ENCODE measurements around the gene BAHCC1. TPM values are rescaled to one million over a fixed set of nuclear protein-coding genes. Genes with fewer than 3 reads are reported as not detected.

Gene BAHCC1
- total RNA-seq, 1 donor from 2014 or later = 61.3 TPM

DNA sequence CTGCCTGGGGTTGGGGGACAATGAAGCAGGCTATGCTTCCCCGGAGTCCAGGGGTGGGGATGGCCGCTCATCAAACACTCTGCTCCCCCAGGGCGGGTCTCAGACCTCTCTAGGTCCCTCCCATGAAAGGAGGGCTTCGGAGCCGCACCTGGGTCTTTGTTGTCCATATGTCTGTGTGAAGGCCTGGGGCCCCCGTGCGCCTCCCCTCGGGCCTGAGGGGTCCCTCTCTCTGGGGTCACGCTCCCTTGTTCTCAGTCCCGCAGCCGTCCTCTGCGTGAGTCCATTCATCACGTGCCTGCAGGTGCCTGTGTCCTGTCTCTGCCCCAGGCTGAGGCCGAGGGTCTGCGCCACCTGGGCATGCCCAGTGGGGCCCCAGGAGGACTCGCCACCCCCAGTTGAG is 15.6 kb downstream of the BAHCC1 start:
- TF ChIP-seq, protein P1, sequence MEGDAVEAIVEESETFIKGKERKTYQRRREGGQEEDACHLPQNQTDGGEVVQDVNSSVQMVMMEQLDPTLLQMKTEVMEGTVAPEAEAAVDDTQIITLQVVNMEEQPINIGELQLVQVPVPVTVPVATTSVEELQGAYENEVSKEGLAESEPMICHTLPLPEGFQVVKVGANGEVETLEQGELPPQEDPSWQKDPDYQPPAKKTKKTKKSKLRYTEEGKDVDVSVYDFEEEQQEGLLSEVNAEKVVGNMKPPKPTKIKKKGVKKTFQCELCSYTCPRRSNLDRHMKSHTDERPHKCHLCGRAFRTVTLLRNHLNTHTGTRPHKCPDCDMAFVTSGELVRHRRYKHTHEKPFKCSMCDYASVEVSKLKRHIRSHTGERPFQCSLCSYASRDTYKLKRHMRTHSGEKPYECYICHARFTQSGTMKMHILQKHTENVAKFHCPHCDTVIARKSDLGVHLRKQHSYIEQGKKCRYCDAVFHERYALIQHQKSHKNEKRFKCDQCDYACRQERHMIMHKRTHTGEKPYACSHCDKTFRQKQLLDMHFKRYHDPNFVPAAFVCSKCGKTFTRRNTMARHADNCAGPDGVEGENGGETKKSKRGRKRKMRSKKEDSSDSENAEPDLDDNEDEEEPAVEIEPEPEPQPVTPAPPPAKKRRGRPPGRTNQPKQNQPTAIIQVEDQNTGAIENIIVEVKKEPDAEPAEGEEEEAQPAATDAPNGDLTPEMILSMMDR (conservative IDR thresholded peaks at IDR 0.05) = no peak
- Mint-ChIP-seq H3K27ac (ENCODE audit: unreplicated experiment) (no peak overlapping the region), H3K4me1 (peaks cover 23% of the 10 kb centered on the region), H3K27me3 (ENCODE audit: low read depth) (no peaks in the 10 kb centered on the region), H3K9me3 (no peaks in the 10 kb centered on the region), H3K4me3 (no peak overlapping the region), H3K36me3 (ENCODE audit: low read depth) (no peaks in the 10 kb centered on the region)
- no peak for DNase-seq (ENCODE audit: low read depth, low spot score)

- Mint-ChIP-seq H3K4me1 (peaks cover 26% of the 10 kb centered on the region), H3K36me3 (ENCODE audit: low read depth) (no peaks in the 10 kb centered on the region), H3K9me3 (no peaks in the 10 kb centered on the region), H3K27ac (ENCODE audit: unreplicated experiment) (no peak overlapping the region), H3K27me3 (ENCODE audit: low read depth) (no peaks in the 10 kb centered on the region), H3K4me3 (no peak overlapping the region)
- no peak for DNase-seq (ENCODE audit: low read depth, low spot score)
- TF ChIP-seq, protein P1 (conservative IDR thresholded peaks at IDR 0.05) = no peak
These were observed 16.0 kb downstream of the BAHCC1 start for GRCh38 chr17:81411305-81411704.

- TF ChIP-seq, protein P1 (conservative IDR thresholded peaks at IDR 0.05) = no peak
- H3K27ac Mint-ChIP-seq (ENCODE audit: unreplicated experiment) = no peak overlapping the region
- no peak for DNase-seq (ENCODE audit: low read depth, low spot score)
These were observed 17.3 kb downstream of the BAHCC1 start for GRCh38 chr17:81412490-81413093.

DNA sequence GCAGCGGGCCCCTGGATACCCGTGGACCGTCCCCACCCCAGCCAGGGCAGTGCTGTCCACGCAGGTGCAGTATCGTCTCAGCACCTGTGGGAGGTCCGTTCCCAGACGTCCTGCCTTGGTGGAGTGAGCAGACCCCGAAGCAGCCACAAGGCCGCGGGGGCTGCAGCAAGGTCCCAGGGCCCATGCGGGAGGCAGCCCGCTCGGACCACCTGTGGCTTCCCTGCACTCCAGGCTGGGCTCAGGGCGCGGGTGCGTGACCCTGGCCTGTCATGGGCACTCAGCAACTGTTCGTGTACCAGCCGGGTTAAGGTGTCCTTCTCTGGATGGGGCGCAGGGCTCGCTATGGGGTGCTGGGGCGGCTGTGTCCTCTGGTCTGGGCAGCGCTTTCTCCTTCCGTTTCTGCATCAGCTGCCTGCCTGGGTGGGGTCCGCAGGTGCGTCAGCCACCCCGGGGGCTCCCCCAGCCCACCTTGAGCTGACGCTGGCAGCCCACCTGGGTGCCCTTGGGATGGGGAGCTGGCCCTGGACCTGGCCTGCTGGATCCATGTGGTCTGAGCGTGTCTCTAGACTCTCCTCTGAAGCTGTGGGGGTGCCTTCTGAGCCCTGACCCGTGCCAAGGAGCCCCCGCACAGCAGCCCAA is 18.4 kb downstream of the BAHCC1 start:
- Mint-ChIP-seq H3K4me1 (peaks cover 18% of the 10 kb centered on the region), H3K36me3 (ENCODE audit: low read depth) (no peaks in the 10 kb centered on the region), H3K4me3 (no peak overlapping the region), H3K9me3 (no peaks in the 10 kb centered on the region), H3K27me3 (ENCODE audit: low read depth) (no peaks in the 10 kb centered on the region), H3K27ac (ENCODE audit: unreplicated experiment) (no peak overlapping the region)
- no peak for DNase-seq (ENCODE audit: low read depth, low spot score)
- TF ChIP-seq, protein P1 (conservative IDR thresholded peaks at IDR 0.05) = no peak

More at GRCh38 chr17:81412490-81413093, 17.3 kb downstream of the BAHCC1 start:
- Mint-ChIP-seq H3K4me1 (peaks cover 27% of the 10 kb centered on the region), H3K4me3 (no peak overlapping the region), H3K9me3 (no peaks in the 10 kb centered on the region), H3K27me3 (ENCODE audit: low read depth) (no peaks in the 10 kb centered on the region), H3K36me3 (ENCODE audit: low read depth) (no peaks in the 10 kb centered on the region)

GRCh38 chr17:81414756-81415516 is 19.7 kb downstream of the BAHCC1 start:
- no peaks in the 10 kb centered on the region for H3K27me3 Mint-ChIP-seq (ENCODE audit: low read depth)
- H3K4me1 Mint-ChIP-seq = peaks cover 11% of the 10 kb centered on the region
- no peak for DNase-seq (ENCODE audit: low read depth, low spot score)
- H3K36me3 Mint-ChIP-seq (ENCODE audit: low read depth) = no peaks in the 10 kb centered on the region
- H3K9me3 Mint-ChIP-seq = no peaks in the 10 kb centered on the region
- H3K27ac Mint-ChIP-seq (ENCODE audit: unreplicated experiment) = no peak overlapping the region
- H3K4me3 Mint-ChIP-seq = no peak overlapping the region
- TF ChIP-seq, protein P1 (conservative IDR thresholded peaks at IDR 0.05) = no peak
